Mesenchymal stem cell (in vitro differentiated cells and primary cell): Measurements from ENCODE around the gene PLCG2.

Experiments used
- DNase-seq: peaks from one replicate; pipeline ENCODE4 v3.0.0-alpha.2; 2013
- H2AFZ ChIP-seq: one replicate; pipeline ENCODE4 v1.6.1; 2013; ENCODE audit warnings: low read depth, mild to moderate bottlenecking, control low read depth, inconsistent platforms, low read length, moderate library complexity
- H2AK5ac ChIP-seq: 2 replicates; pipeline ENCODE4 v1.6.1; 2013; ENCODE audit warnings: low read length, moderate library complexity, mild to moderate bottlenecking, inconsistent platforms; ENCODE audit not compliant: severe bottlenecking
- H2BK120ac ChIP-seq: one replicate; pipeline ENCODE4 v1.6.1; 2013; ENCODE audit warnings: low read depth, mild to moderate bottlenecking, inconsistent platforms, low read length, moderate library complexity
- H2BK12ac ChIP-seq, 2 experiments: one replicate each; pipeline ENCODE4 v1.6.1; 2013; ENCODE audit warnings: inconsistent platforms in 2 of 2, low read length in 2 of 2, mild to moderate bottlenecking in 2 of 2, moderate library complexity in 2 of 2, control low read depth in 1 of 2
- H2BK15ac ChIP-seq: one replicate; pipeline ENCODE4 v1.6.1; 2013; ENCODE audit warnings: mild to moderate bottlenecking, low read depth, inconsistent platforms; ENCODE audit not compliant: poor library complexity, severe bottlenecking
- H2BK5ac ChIP-seq: 2 replicates; pipeline ENCODE4 v1.6.1; 2013; ENCODE audit warnings: low read depth, mild to moderate bottlenecking, low read length, control low read depth, inconsistent platforms; ENCODE audit not compliant: poor library complexity, severe bottlenecking
- H3K14ac ChIP-seq, 2 experiments: one replicate each; pipeline ENCODE4 v1.6.1; 2013; ENCODE audit warnings: inconsistent platforms in 2 of 2, low read length in 2 of 2, control low read depth in 1 of 2, mild to moderate bottlenecking in 1 of 2, moderate library complexity in 1 of 2
- H3K18ac ChIP-seq, 2 experiments: one replicate each; pipeline ENCODE4 v1.6.1; 2013; ENCODE audit warnings: inconsistent platforms in 2 of 2, low read length in 2 of 2, control low read depth in 1 of 2, low read depth in 1 of 2, mild to moderate bottlenecking in 1 of 2
- H3K23ac ChIP-seq, 2 experiments: one replicate each; pipeline ENCODE4 v1.6.1; 2013; ENCODE audit warnings: inconsistent platforms in 2 of 2, low read length in 2 of 2, mild to moderate bottlenecking in 2 of 2, moderate library complexity in 2 of 2, control low read depth in 1 of 2
- H3K27ac ChIP-seq: 2 replicates; pipeline ENCODE4 v1.5.1; 2013; ENCODE audit warnings: mild to moderate bottlenecking, moderate library complexity, low read length, control low read depth, inconsistent platforms; ENCODE audit not compliant: poor library complexity, severe bottlenecking
- H3K27me3 ChIP-seq, 2 experiments: 2 replicates each; pipeline versions ENCODE4 v1.6.1 to v1.7.0; 2013; ENCODE audit warnings: low read length in 2 of 2, mild to moderate bottlenecking in 2 of 2, moderate library complexity in 2 of 2, control low read depth in 1 of 2, inconsistent platforms in 1 of 2; ENCODE audit not compliant: control insufficient read depth in 1 of 2, insufficient read depth in 1 of 2
- H3K36me3 ChIP-seq, 2 experiments: 2 replicates each; pipeline versions ENCODE4 v1.6.1 to v1.7.0; 2013; ENCODE audit warnings: low read length in 2 of 2, control low read depth in 1 of 2, inconsistent platforms in 1 of 2, low read depth in 1 of 2, mild to moderate bottlenecking in 1 of 2; ENCODE audit not compliant: insufficient read depth in 2 of 2, control insufficient read depth in 1 of 2
- H3K4ac ChIP-seq, 2 experiments: one replicate each; pipeline ENCODE4 v1.6.1; 2013; ENCODE audit warnings: inconsistent platforms in 2 of 2, low read length in 2 of 2, mild to moderate bottlenecking in 2 of 2, moderate library complexity in 2 of 2, control low read depth in 1 of 2, low read depth in 1 of 2
- H3K4me1 ChIP-seq: 2 replicates; pipeline ENCODE4 v1.6.1; 2013; ENCODE audit warnings: low read depth, low read length, control low read depth; ENCODE audit not compliant: control insufficient read depth, insufficient read depth
- H3K4me2 ChIP-seq: 2 replicates; pipeline ENCODE4 v1.6.1; 2013; ENCODE audit warnings: low read length, mild to moderate bottlenecking, inconsistent platforms; ENCODE audit not compliant: poor library complexity, severe bottlenecking
- H3K4me3 ChIP-seq, 2 experiments: 2 replicates each; pipeline versions ENCODE4 v1.5.1 to v1.7.0; 2013; ENCODE audit warnings: low read length in 2 of 2, mild to moderate bottlenecking in 2 of 2, control low read depth in 1 of 2, low read depth in 1 of 2; ENCODE audit not compliant: insufficient read depth in 1 of 2
- H3K79me1 ChIP-seq: replicated peaks from 2 replicates; pipeline ENCODE4 v1.6.1; 2013; ENCODE audit warnings: mild to moderate bottlenecking, control low read depth, low read length, inconsistent platforms; ENCODE audit not compliant: poor library complexity, severe bottlenecking
- H3K9ac ChIP-seq: 2 replicates; pipeline ENCODE4 v1.7.0; 2013; ENCODE audit warnings: mild to moderate bottlenecking, low read length, moderate library complexity
- H3K9me3 ChIP-seq: 2 replicates; pipeline ENCODE4 v1.7.0; 2013; ENCODE audit warnings: mild to moderate bottlenecking, low read length; ENCODE audit not compliant: control insufficient read depth
- H4K8ac ChIP-seq: one replicate; pipeline ENCODE4 v1.6.1; 2013; ENCODE audit warnings: inconsistent platforms, mild to moderate bottlenecking, low read length, moderate library complexity
- H4K91ac ChIP-seq: one replicate; pipeline ENCODE4 v1.6.1; 2013; ENCODE audit warnings: mild to moderate bottlenecking, low read length, inconsistent platforms
- WGBS: methylation state at CpG from one replicate; pipeline ENCODE4 v1.1.7; 2013; ENCODE audit warnings: mixed read lengths; 5-methylcytosine and 5-hydroxymethylcytosine counted together

Gene PLCG2

DNA sequence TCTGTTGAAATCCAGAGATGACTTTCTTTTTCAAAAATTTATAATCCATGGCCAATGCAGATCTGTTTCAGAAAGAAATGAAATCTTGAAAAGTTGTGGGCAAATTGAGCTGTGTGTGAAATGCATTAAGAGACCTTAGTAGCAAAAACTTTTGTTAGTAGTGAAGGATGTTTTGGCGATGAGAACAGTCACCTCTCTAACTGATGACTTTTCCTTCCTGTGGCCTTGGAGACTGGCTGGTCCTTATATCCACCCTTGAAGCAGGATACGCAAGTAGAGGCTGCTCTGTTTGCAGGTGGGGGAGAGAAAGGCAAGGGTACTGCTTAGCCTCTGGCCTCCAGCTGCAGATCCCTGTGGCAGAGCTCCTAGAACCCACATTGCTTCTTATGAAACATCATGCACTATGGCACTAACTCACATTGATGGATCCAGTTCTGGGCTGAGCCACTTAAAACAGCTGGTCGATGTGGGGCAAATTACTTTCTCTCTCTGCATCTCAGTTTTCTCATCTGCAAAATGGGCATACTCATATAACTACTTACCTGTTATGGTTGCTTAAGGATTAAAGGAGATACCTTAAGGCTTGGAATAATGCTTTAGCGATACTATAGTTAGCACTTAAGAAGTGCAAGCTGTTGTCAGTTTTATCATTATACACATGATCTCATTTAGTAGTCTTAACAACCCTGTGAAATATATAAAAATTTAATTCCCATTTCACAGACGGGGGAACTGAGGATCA is 142.9 kb downstream of the PLCG2 start:
- H2BK120ac ChIP-seq = no peak overlapping the region
- H3K18ac ChIP-seq = no peak overlapping the region
- DNase-seq = no peak
- no peak overlapping the region for H3K4ac ChIP-seq
- no peak overlapping the region for H2BK15ac ChIP-seq
- H3K79me1 ChIP-seq = no peaks in the 10 kb centered on the region
- no peak overlapping the region for H2BK5ac ChIP-seq
- peaks cover 0 to 5% of the 10 kb centered on the region in 2 experiments for H3K27me3 ChIP-seq
- H3K23ac ChIP-seq = no peak overlapping the region
- H3K9me3 ChIP-seq = no peaks in the 10 kb centered on the region
- H3K27ac ChIP-seq = no peak overlapping the region
- H3K36me3 ChIP-seq = no peaks in the 10 kb centered on the region
- no peak overlapping the region for H3K4me2 ChIP-seq
- H2BK12ac ChIP-seq = no peak overlapping the region
- no peaks in the 10 kb centered on the region for H3K4me1 ChIP-seq
- no peak overlapping the region for H3K4me3 ChIP-seq
- H4K91ac ChIP-seq = no peak overlapping the region
- H2AFZ ChIP-seq = no peak overlapping the region
- WGBS = 93% methylated on average over 2 of the region's 5 CpGs
- H3K9ac ChIP-seq = no peak overlapping the region
- no peak overlapping the region for H2AK5ac ChIP-seq
- H4K8ac ChIP-seq = no peak overlapping the region
- no peak overlapping the region for H3K14ac ChIP-seq

DNA sequence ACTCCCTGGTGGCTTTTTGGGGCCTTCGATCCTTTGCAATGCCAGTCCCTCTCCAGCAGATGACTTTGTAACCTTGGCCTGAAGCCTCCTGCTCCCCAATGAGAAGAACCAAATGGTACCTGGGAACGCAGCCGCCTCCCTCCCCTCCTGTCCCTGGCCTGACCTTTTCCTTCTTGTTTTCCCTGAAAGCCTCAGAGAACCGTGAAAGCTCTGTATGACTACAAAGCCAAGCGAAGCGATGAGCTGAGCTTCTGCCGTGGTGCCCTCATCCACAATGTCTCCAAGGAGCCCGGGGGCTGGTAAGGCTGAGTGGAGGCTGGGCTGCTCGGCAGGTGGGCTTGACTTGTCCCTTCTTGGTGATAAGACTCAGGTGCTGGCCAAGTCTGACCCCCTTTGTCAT is 144.2 kb downstream of the PLCG2 start:
- H2BK5ac ChIP-seq = no peak overlapping the region
- H3K18ac ChIP-seq = no peak overlapping the region
- no peak overlapping the region for H3K27ac ChIP-seq
- WGBS = 81% methylated on average over 9 of the region's 9 CpGs
- H4K8ac ChIP-seq = no peak overlapping the region
- no peak overlapping the region for H3K14ac ChIP-seq
- no peak overlapping the region for H3K4me2 ChIP-seq
- H2AFZ ChIP-seq = no peak overlapping the region
- H2BK12ac ChIP-seq = no peak overlapping the region
- no peaks in the 10 kb centered on the region for H3K9me3 ChIP-seq
- no peak for DNase-seq
- no peak overlapping the region for H2AK5ac ChIP-seq
- H3K23ac ChIP-seq = no peak overlapping the region
- H3K4me1 ChIP-seq = no peaks in the 10 kb centered on the region
- H3K36me3 ChIP-seq = no peaks in the 10 kb centered on the region
- H4K91ac ChIP-seq = no peak overlapping the region
- H2BK120ac ChIP-seq = no peak overlapping the region
- H3K4me3 ChIP-seq = no peak overlapping the region
- H3K79me1 ChIP-seq = no peaks in the 10 kb centered on the region
- H3K9ac ChIP-seq = no peak overlapping the region
- no peak overlapping the region for H2BK15ac ChIP-seq
- H3K4ac ChIP-seq = no peak overlapping the region
- peaks cover 0 to 12% of the 10 kb centered on the region in 2 experiments for H3K27me3 ChIP-seq

DNA sequence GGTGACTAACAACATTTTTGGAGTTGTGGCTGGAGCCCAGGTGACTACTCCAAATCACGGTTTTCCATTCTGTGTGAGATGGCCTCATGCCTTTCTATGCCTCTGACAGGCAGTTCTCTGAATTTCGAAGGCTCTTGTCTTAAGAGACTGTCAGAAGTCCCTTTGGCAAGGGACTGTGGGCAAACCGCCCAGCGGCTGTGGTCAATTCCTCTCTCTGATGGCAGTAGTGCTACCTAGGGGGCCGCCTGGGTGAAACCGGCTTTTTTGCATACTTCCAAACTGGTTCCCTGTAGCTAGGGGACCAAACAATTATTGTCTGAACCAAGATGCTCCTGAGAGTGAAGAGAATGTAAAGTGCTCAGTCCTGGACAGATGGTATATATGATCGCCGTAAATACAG is 145.9 kb downstream of the PLCG2 start:
- Histone ChIP-seq H3K9ac (no peak overlapping the region), H3K4ac (no peak overlapping the region), H3K23ac (no peak overlapping the region), H3K27me3 (peaks cover 0 to 23% of the 10 kb centered on the region in 2 experiments), H2AK5ac (no peak overlapping the region), H4K91ac (no peak overlapping the region), H2BK12ac (no peak overlapping the region), H3K4me1 (no peaks in the 10 kb centered on the region), H2BK15ac (no peak overlapping the region), H2BK5ac (no peak overlapping the region), H3K4me3 (no peak overlapping the region), H3K36me3 (no peaks in the 10 kb centered on the region), H2AFZ (no peak overlapping the region), H3K27ac (no peak overlapping the region), H3K14ac (no peak overlapping the region), H3K18ac (no peak overlapping the region), H3K9me3 (no peaks in the 10 kb centered on the region), H4K8ac (no peak overlapping the region), H3K4me2 (no peak overlapping the region), H3K79me1 (no peaks in the 10 kb centered on the region), H2BK120ac (no peak overlapping the region)
- 84% methylated on average over 8 of the region's 8 CpGs for WGBS
- no peak for DNase-seq

DNA sequence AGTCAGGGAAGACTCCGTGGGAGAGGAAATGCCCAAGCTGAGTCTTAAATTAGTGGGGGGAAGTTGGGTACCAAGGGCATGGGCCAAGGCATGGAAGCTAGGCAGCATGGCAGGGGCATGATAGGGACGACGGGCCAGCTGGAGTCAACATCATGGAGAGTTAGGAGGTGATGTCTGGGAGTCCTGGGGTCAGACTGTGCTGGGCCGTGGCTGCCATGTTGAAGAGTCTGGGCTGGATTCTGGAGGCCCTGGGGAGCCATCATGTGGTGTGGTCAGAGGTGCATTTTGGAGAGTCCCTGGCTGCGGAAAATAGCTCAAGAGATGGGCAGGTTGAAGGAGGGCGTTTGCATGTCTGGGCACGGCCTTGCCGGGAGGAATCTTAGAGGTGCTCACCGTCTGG is 146.9 kb downstream of the PLCG2 start:
- Histone ChIP-seq H3K14ac (no peak overlapping the region), H3K27ac (no peak overlapping the region), H3K36me3 (no peaks in the 10 kb centered on the region), H4K8ac (no peak overlapping the region), H2BK5ac (no peak overlapping the region), H2BK15ac (no peak overlapping the region), H3K79me1 (no peaks in the 10 kb centered on the region), H2AFZ (no peak overlapping the region), H3K9me3 (no peaks in the 10 kb centered on the region), H2AK5ac (no peak overlapping the region), H3K27me3 (peaks cover 0 to 23% of the 10 kb centered on the region in 2 experiments), H4K91ac (no peak overlapping the region), H2BK12ac (no peak overlapping the region), H3K4me3 (no peak overlapping the region), H3K4ac (no peak overlapping the region), H3K23ac (no peak overlapping the region), H3K18ac (no peak overlapping the region), H2BK120ac (no peak overlapping the region), H3K4me1 (no peaks in the 10 kb centered on the region), H3K9ac (no peak overlapping the region), H3K4me2 (no peak overlapping the region)
- WGBS = 85% methylated on average over 8 of the region's 9 CpGs
- no peak for DNase-seq
